Aorta (tissue), 5 donors: ENCODE results near the gene COL3A1. TPM values are rescaled to one million over a fixed set of nuclear protein-coding genes. Genes with fewer than 3 reads are reported as not detected.
A peak's percentile ranks its signal among the peaks of the same experiment; 100 is the strongest.

Experiments
- ATAC-seq: fragments of 200-7000 bp; cut with Tn5 transposase; one replicate; pipeline ENCODE4 v1.9.1; 2022; ENCODE audit warnings: moderate library complexity; ENCODE audit not compliant: low FRiP score
- DNase-seq, 2 donors: peaks; one replicate each; pipeline ENCODE4 v3.0.0-alpha.2; 2020
- H3K27ac ChIP-seq, 2 donors: one replicate each; pipeline ENCODE4 v1.5.1; 2013; ENCODE audit warnings: low read length in 2 of 2, mild to moderate bottlenecking in 2 of 2, moderate library complexity in 2 of 2, control low read depth in 1 of 2, inconsistent platforms in 1 of 2, low read depth in 1 of 2
- H3K27me3 ChIP-seq, 2 donors: one replicate each; pipeline ENCODE4 v1.6.1; 2013; ENCODE audit warnings: control low read depth in 1 of 2, low read length in 1 of 2, mild to moderate bottlenecking in 1 of 2, moderate library complexity in 1 of 2; ENCODE audit not compliant: insufficient read depth in 2 of 2, control insufficient read depth in 1 of 2
- H3K36me3 ChIP-seq, 2 donors: one replicate each; pipeline ENCODE4 v1.6.1; 2013; ENCODE audit warnings: control low read depth in 1 of 2, low read length in 1 of 2, mild to moderate bottlenecking in 1 of 2; ENCODE audit not compliant: insufficient read depth in 2 of 2, control insufficient read depth in 1 of 2
- H3K4me1 ChIP-seq, 2 donors: one replicate each; pipeline ENCODE4 v1.6.1; 2013; ENCODE audit warnings: low read length in 2 of 2, control low read depth in 1 of 2, mild to moderate bottlenecking in 1 of 2, moderate library complexity in 1 of 2; ENCODE audit not compliant: insufficient read depth in 2 of 2, control insufficient read depth in 1 of 2
- H3K4me3 ChIP-seq, 2 donors: one replicate each; pipeline ENCODE4 v1.5.1; 2013; ENCODE audit warnings: low read length in 2 of 2, control low read depth in 1 of 2, mild to moderate bottlenecking in 1 of 2
- H3K9me3 ChIP-seq: one replicate; pipeline ENCODE4 v1.6.1; 2013; ENCODE audit warnings: mild to moderate bottlenecking, low read length; ENCODE audit not compliant: control insufficient read depth
- WGBS, 2 donors: extraction: QIAGEN DNeasy Blood & Tissue Kit; methylation state at CpG; one replicate each; pipeline ENCODE4 v1.1.7; 2013; 5-methylcytosine and 5-hydroxymethylcytosine counted together
- intact Hi-C, 2 donors: fragments of 100-400 bp; cut with DNase I; formaldehyde crosslinking; loops; one replicate each; pipeline versions ENCODE4 v1.14.2 to v1.15.0; 2022
- long read RNA-seq, 2 donors: library from polyadenylated mRNA; unstranded; transcript quantifications; one replicate each; pipeline ENCODE4 v2.0.0, GENCODE V29; 2020 to 2021
- polyA plus RNA-seq, 2 donors: library from polyadenylated mRNA; stranded (reverse); fragments of 200-250 nt; gene quantifications; one replicate each; pipeline ENCODE4 v1.2.3, GENCODE V29; 2013
- total RNA-seq, 2 donors: library from RNA; stranded (reverse); fragmentation: NEBNext Ultra II Directional; extraction: Animal tissue kit (Norgen Biotek cat#: 25700); gene quantifications; one replicate each; pipeline ENCODE4 v1.2.1, GENCODE V29; 2021
- donor health status: healthy with polysubstance abuse.
- donor health status: Bipolar disorder and iron deficiency.
- donor health status: DM: no; HTN: no; CAD: no.
- donor health status: DM: no; HTN: no; CAD: no.
- donor health status: DM: yes; HTN: yes; CAD: no.

COL3A1 gene
- 1,000 to 10,000 TPM in 1 of 2 donors, 100 to 1,000 TPM in 1; 673 to 1,346 TPM for total RNA-seq
- polyA plus RNA-seq, result 100 to 1,000 TPM; 155 to 875 TPM
- long read RNA-seq, donor 1, full-length matches to known transcripts, result 14 of 459 reads
- long read RNA-seq, donor 1, partial matches to known transcripts, result 427 of 459 reads
- long read RNA-seq, donor 1, other reads (novel, unspliced or antisense), result 18 of 459 reads
- long read RNA-seq, donor 2, full-length matches to known transcripts, result 1,386 of 2,133 reads
- long read RNA-seq, donor 2, partial matches to known transcripts, result 637 of 2,133 reads
- long read RNA-seq, donor 2, other reads (novel, unspliced or antisense), result 110 of 2,133 reads

DNA sequence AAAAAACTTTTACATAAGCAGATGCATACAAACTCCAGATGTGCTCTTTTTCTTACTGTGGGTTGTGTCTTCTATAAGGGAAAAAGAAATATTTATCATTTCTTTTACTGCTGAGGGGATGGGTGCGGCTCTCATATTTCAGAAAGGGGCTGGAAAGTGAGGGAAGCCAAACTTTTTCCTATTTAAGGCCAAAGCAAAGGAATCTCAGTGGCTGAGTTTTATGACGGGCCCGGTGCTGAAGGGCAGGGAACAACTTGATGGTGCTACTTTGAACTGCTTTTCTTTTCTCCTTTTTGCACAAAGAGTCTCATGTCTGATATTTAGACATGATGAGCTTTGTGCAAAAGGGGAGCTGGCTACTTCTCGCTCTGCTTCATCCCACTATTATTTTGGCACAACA is at the start of gene COL3A1:
Gene COL3A1, plus strand, starts transcription at position 210 of the 400 bp plus-strand sequence. Its CDS starts 117 bp downstream, at position 327.
- 2 to 4% methylated on average over 4 of the region's 4 CpGs for WGBS, 2 donors
- peak; percentile 54 for ATAC-seq

GRCh38 chr2:188928643-188929042 is 45.5 kb upstream of the COL3A1 start:
- WGBS, 2 donors, result 95 to 100% methylated on average over 2 of the region's 2 CpGs
- intact Hi-C loops, result no loop called here
- Histone ChIP-seq H3K27me3 (no peaks in the 10 kb centered on the region), H3K4me3 (no peak overlapping the region), H3K4me1 (no peaks in the 10 kb centered on the region), H3K27ac (no peak overlapping the region), H3K36me3 (no peaks in the 10 kb centered on the region), H3K9me3 (peaks cover 3% of the 10 kb centered on the region)
- ATAC-seq (no peak), DNase-seq (no peak)

More for the DNA sequence above, at the start of gene COL3A1:
- peak within 1 kb of the TSS; percentile 97 to 100 for H3K4me3 ChIP-seq
- intact Hi-C loops, result loop anchor here (10.0 kb wide), 4 partner anchors 79 to 379 kb away; no protein-coding TSS in a partner anchor
- no peaks in the 10 kb centered on the region for H3K9me3 ChIP-seq
- H3K27me3 ChIP-seq, result no peaks in the 10 kb centered on the region
- peak; percentile 60 to 79 for DNase-seq
- no peaks in the 10 kb centered on the region for H3K36me3 ChIP-seq
- peaks cover 0 to 2% of the 10 kb centered on the region in 2 donors for H3K4me1 ChIP-seq
- peak within 1 kb of the TSS; percentile 58 to 90 for H3K27ac ChIP-seq

GRCh38 chr2:188931361-188931760 is 42.8 kb upstream of the COL3A1 start:
- Histone ChIP-seq H3K27me3 (no peaks in the 10 kb centered on the region), H3K4me1 (no peaks in the 10 kb centered on the region), H3K9me3 (peaks cover 3% of the 10 kb centered on the region), H3K27ac (no peak overlapping the region), H3K36me3 (no peaks in the 10 kb centered on the region), H3K4me3 (no peak overlapping the region)
- DNase-seq, result no peak
- intact Hi-C loops, result no loop called here
- ATAC-seq, result no peak

GRCh38 chr2:188937228-188938220 is 36.6 kb upstream of the COL3A1 start:
- no peaks in the 10 kb centered on the region for H3K9me3 ChIP-seq
- ATAC-seq (peak; percentile 79), DNase-seq (no peak)
- no peaks in the 10 kb centered on the region for H3K27me3 ChIP-seq
- no peak overlapping the region for H3K4me3 ChIP-seq
- 7% methylated on average over 1 of the region's 1 CpG for WGBS, 2 donors
- H3K27ac ChIP-seq, result peak overlapping the region; percentile 64 to 98
- no peaks in the 10 kb centered on the region for H3K36me3 ChIP-seq
- intact Hi-C loops, result loop anchor here in 1 of 2 donors (5.0 kb wide), 1 partner anchor 40 kb away; no protein-coding TSS in a partner anchor
- H3K4me1 ChIP-seq, result peaks cover 0 to 3% of the 10 kb centered on the region in 2 donors

DNA sequence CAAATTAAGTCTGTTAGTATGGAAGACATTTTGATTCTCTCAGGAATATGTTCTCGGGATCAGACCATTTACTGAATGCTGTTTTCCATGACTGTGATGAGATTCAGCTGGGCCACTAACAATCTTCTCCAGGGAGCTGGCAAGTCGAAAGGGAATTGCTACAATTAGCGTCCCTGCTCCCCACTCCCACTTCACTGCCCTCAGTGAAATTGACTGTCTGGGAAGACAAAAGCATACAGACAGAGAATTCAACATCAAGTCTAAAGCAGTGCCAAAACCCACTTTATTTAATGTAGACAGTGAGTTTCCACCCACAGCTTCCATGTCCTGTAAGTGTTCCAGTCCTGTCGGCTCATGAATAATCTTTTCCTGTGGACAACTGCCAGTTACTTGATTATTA is 34.0 kb upstream of the COL3A1 start:
- Histone ChIP-seq H3K27ac (peak overlapping the region in 1 of 2 donors; percentile 57), H3K4me3 (no peak overlapping the region), H3K4me1 (peaks cover 0 to 3% of the 10 kb centered on the region in 2 donors), H3K9me3 (no peaks in the 10 kb centered on the region), H3K36me3 (no peaks in the 10 kb centered on the region), H3K27me3 (no peaks in the 10 kb centered on the region)
- DNase-seq, result no peak
- intact Hi-C loops, result no loop called here
- ATAC-seq, result peak; percentile 23
- WGBS, 2 donors, result 6 to 10% methylated on average over 4 of the region's 4 CpGs

DNA sequence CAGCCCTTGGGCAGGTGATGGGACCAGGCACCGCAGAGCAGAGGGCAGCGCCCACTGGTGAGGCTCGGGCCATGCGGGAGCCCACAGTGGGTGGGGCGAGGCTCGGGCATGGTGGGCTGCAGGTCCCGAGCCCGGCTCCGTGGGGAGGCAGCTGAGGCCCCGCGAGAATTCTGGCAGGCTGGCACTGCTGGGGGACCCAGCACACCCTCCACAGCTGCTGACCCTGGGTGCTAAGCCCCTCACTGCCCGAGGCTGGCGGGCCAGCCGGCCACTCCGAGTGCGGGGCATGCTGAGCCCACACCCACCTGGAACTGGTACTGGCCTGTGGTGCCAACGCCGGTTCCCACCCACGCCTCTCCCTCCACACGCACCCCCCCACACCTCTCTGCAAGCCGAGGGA is 29.7 kb upstream of the COL3A1 start:
- Histone ChIP-seq H3K27me3 (no peaks in the 10 kb centered on the region), H3K9me3 (no peaks in the 10 kb centered on the region), H3K36me3 (no peaks in the 10 kb centered on the region), H3K27ac (no peak overlapping the region), H3K4me3 (no peak overlapping the region), H3K4me1 (no peaks in the 10 kb centered on the region)
- 95 to 97% methylated on average over 21 of the region's 21 CpGs for WGBS, 2 donors
- DNase-seq (no peak), ATAC-seq (peak; percentile 62)
- intact Hi-C loops, result no loop called here

GRCh38 chr2:188949046-188949818 is 24.9 kb upstream of the COL3A1 start:
- Histone ChIP-seq H3K9me3 (no peaks in the 10 kb centered on the region), H3K27ac (no peak overlapping the region), H3K36me3 (no peaks in the 10 kb centered on the region), H3K27me3 (no peaks in the 10 kb centered on the region), H3K4me3 (no peak overlapping the region), H3K4me1 (no peaks in the 10 kb centered on the region)
- no peak for ATAC-seq
- WGBS, 2 donors, result 96% methylated on average over 25 of the region's 25 CpGs
- peak in 1 of 2 donors; percentile 72 for DNase-seq
- intact Hi-C loops, result no loop called here

- H3K4me1 ChIP-seq, result no peaks in the 10 kb centered on the region
- no peak for ATAC-seq
- H3K27me3 ChIP-seq, result no peaks in the 10 kb centered on the region
- DNase-seq, result no peak
- no peaks in the 10 kb centered on the region for H3K9me3 ChIP-seq
- H3K27ac ChIP-seq, result no peak overlapping the region
- intact Hi-C loops, result no loop called here
- no peak overlapping the region for H3K4me3 ChIP-seq
- no peaks in the 10 kb centered on the region for H3K36me3 ChIP-seq
Measured at GRCh38 chr2:188952901-188953300, 21.3 kb upstream of the COL3A1 start.
